IMR-90 (cell line): ENCODE data around the gene SLC25A25. TPM values are rescaled to one million over a fixed set of nuclear protein-coding genes. Genes with fewer than 3 reads are reported as not detected.

Source experiments
- ATAC-seq: fragments of 200-7000 bp; cut with Tn5 transposase; 2 replicates; pipeline ENCODE4 v1.9.1; 2020; ENCODE audit warnings: low read depth, mild to moderate bottlenecking, moderate library complexity
- BruUV-seq: library from RNA; stranded (reverse); fragments of 400-500 nt; replicated peaks from 2 replicates; lab custom pipeline; 2021; lab: Mats Ljungman, UMichigan
- CTCF ChIA-PET: fragments of 300-600 bp; formaldehyde crosslinking; extraction: SDS; loops from one replicate; lab custom pipeline; 2021; ENCODE audit warnings: antibody characterized with exemption; lab: Yijun Ruan, JAX
- POLR2A ChIA-PET: fragments of 300-600 bp; sonication (Branson Sonifier 250); formaldehyde crosslinking; loops from one replicate; lab custom pipeline; 2022; ENCODE audit warnings: antibody characterized with exemption; ENCODE audit not compliant: unreplicated experiment; lab: Charles Lee
- DNase-seq: peaks from one replicate; pipeline ENCODE4 v3.0.0; 2013
- H2AFZ ChIP-seq: replicated peaks from 2 replicates; pipeline ENCODE3; 2013; ENCODE audit warnings: low read length, mild to moderate bottlenecking; ENCODE audit not compliant: poor library complexity
- H2AK5ac ChIP-seq: 2 replicates; pipeline ENCODE4 v1.6.1; 2013; ENCODE audit warnings: low read depth, low read length, inconsistent platforms
- H2AK9ac ChIP-seq: replicated peaks from 2 replicates; pipeline ENCODE3; 2013; ENCODE audit warnings: mild to moderate bottlenecking, low read depth, low read length, moderate library complexity; ENCODE audit not compliant: poor library complexity
- H2BK120ac ChIP-seq: 2 replicates; pipeline ENCODE4 v1.6.1; 2013; ENCODE audit warnings: low read depth, low read length, inconsistent platforms
- H2BK15ac ChIP-seq: 3 replicates; pipeline ENCODE4 v1.6.1; 2013; ENCODE audit warnings: low read depth, low read length, inconsistent platforms
- H2BK20ac ChIP-seq: 2 replicates; pipeline ENCODE4 v1.6.1; 2013; ENCODE audit warnings: low read depth, mild to moderate bottlenecking, inconsistent platforms, low read length, moderate library complexity
- H2BK5ac ChIP-seq: 2 replicates; pipeline ENCODE4 v1.6.1; 2013; ENCODE audit warnings: mild to moderate bottlenecking, low read depth, low read length, inconsistent platforms; ENCODE audit not compliant: poor library complexity, severe bottlenecking
- H3K14ac ChIP-seq: replicated peaks from 2 replicates; pipeline ENCODE4 v1.6.1; 2013; ENCODE audit warnings: low read depth, low read length, inconsistent platforms
- H3K18ac ChIP-seq: 2 replicates; pipeline ENCODE4 v1.6.1; 2013; ENCODE audit warnings: low read depth, low read length, control low read depth
- H3K23ac ChIP-seq: 2 replicates; pipeline ENCODE4 v1.6.1; 2013; ENCODE audit warnings: low read depth, low read length, inconsistent platforms
- H3K27ac ChIP-seq: 2 replicates; pipeline ENCODE4 v1.5.1; 2013; ENCODE audit warnings: mild to moderate bottlenecking, control low read depth, low read length; ENCODE audit not compliant: insufficient read depth
- H3K27me3 ChIP-seq: 2 replicates; pipeline ENCODE4 v1.6.1; 2013; ENCODE audit warnings: low read length; ENCODE audit not compliant: control insufficient read depth, insufficient read depth
- H3K36me3 ChIP-seq: 2 replicates; pipeline ENCODE4 v1.6.1; 2013; ENCODE audit warnings: low read length, mixed read lengths; ENCODE audit not compliant: control insufficient read depth, insufficient read depth
- H3K4ac ChIP-seq: 2 replicates; pipeline ENCODE4 v1.6.1; 2013; ENCODE audit warnings: low read depth, low read length, inconsistent platforms
- H3K4me1 ChIP-seq: 2 replicates; pipeline ENCODE4 v1.6.1; 2013; ENCODE audit warnings: low read length, mixed read lengths; ENCODE audit not compliant: control insufficient read depth, insufficient read depth
- H3K4me2 ChIP-seq: 2 replicates; pipeline ENCODE4 v1.6.1; 2013; ENCODE audit warnings: low read depth, mild to moderate bottlenecking, control low read depth, low read length, moderate library complexity
- H3K4me3 ChIP-seq: 2 replicates; pipeline ENCODE4 v1.5.1; 2013; ENCODE audit warnings: low read depth, mild to moderate bottlenecking, control low read depth, low read length, moderate library complexity; ENCODE audit not compliant: insufficient read depth
- H3K56ac ChIP-seq: 2 replicates; pipeline ENCODE4 v1.6.1; 2013; ENCODE audit warnings: low read length, inconsistent platforms; ENCODE audit not compliant: insufficient read depth; ENCODE audit errors: extremely low read depth
- H3K79me1 ChIP-seq, 2 experiments: 2 replicates each; pipeline ENCODE4 v1.6.1; 2013; ENCODE audit warnings: low read length in 2 of 2, inconsistent platforms in 1 of 2, low read depth in 1 of 2
- H3K9ac ChIP-seq: 2 replicates; pipeline ENCODE4 v1.6.1; 2013; ENCODE audit warnings: low read depth, low read length, control low read depth
- H3K9me1 ChIP-seq: 2 replicates; pipeline ENCODE4 v1.6.1; 2013; ENCODE audit warnings: low read length, inconsistent platforms; ENCODE audit not compliant: insufficient read depth
- H3K9me3 ChIP-seq: 2 replicates; pipeline ENCODE4 v1.6.1; 2013; ENCODE audit warnings: low read length; ENCODE audit not compliant: control insufficient read depth, insufficient read depth
- H4K20me1 ChIP-seq: 2 replicates; pipeline ENCODE4 v1.6.1; 2013; ENCODE audit warnings: low read length, inconsistent platforms; ENCODE audit not compliant: insufficient read depth
- H4K5ac ChIP-seq: 2 replicates; pipeline ENCODE4 v1.6.1; 2013; ENCODE audit warnings: mild to moderate bottlenecking, low read depth, low read length, control low read depth
- H4K8ac ChIP-seq, 2 experiments: 2 replicates each; pipeline ENCODE4 v1.6.1; 2013; ENCODE audit warnings: low read depth in 2 of 2, low read length in 2 of 2, control low read depth in 1 of 2, inconsistent platforms in 1 of 2
- H4K91ac ChIP-seq: 2 replicates; pipeline ENCODE4 v1.6.1; 2013; ENCODE audit warnings: low read depth, low read length, inconsistent platforms; ENCODE audit not compliant: insufficient read depth
- BHLHE40 ChIP-seq: fragments of 150-350 bp; IDR thresholded peaks from 2 replicates; pipeline ENCODE4 v1.6.1; 2016; ENCODE audit warnings: mild to moderate bottlenecking, low read depth, low read length
- CEBPB ChIP-seq: IDR thresholded peaks from 2 replicates; pipeline ENCODE4 v1.6.1; 2012; ENCODE audit warnings: low read depth, low read length, improper control_type of control experiment
- CHD1 ChIP-seq: IDR thresholded peaks from 2 replicates; pipeline ENCODE4 v1.6.1; 2012; ENCODE audit warnings: low read depth, low read length, improper control_type of control experiment
- FOS ChIP-seq: fragments of 150-350 bp; IDR thresholded peaks from 2 replicates; pipeline ENCODE4 v1.6.1; 2016; ENCODE audit warnings: low read depth, low read length
- MAFK ChIP-seq: IDR thresholded peaks from 2 replicates; pipeline ENCODE4 v1.6.1; 2012; ENCODE audit warnings: low read depth, low read length, improper control_type of control experiment
- MXI1 ChIP-seq: IDR thresholded peaks from 2 replicates; pipeline ENCODE4 v1.6.1; 2012; ENCODE audit warnings: low read depth, mild to moderate bottlenecking, low read length, moderate library complexity, borderline replicate concordance
- NFE2L2 ChIP-seq: fragments of 150-350 bp; IDR thresholded peaks from 2 replicates; pipeline ENCODE4 v1.6.1; 2016; ENCODE audit warnings: low read depth, mild to moderate bottlenecking, low read length
- POLR2A ChIP-seq: IDR thresholded peaks from 2 replicates; pipeline ENCODE4 v1.6.1; 2012; ENCODE audit warnings: mild to moderate bottlenecking, low read depth, low read length
- RAD21 ChIP-seq: IDR thresholded peaks from 2 replicates; pipeline ENCODE4 v1.6.1; 2012; ENCODE audit warnings: low read length, improper control_type of control experiment
- RCOR1 ChIP-seq: IDR thresholded peaks from 2 replicates; pipeline ENCODE4 v1.6.1; 2012; ENCODE audit warnings: mild to moderate bottlenecking, low read length, improper control_type of control experiment; ENCODE audit not compliant: insufficient replicate concordance
- RFX5 ChIP-seq: IDR thresholded peaks from 2 replicates; pipeline ENCODE4 v1.8.0; 2012; ENCODE audit warnings: low read depth, mild to moderate bottlenecking, low read length, moderate library complexity
- SMC3 ChIP-seq: fragments of 150-350 bp; IDR thresholded peaks from 2 replicates; pipeline ENCODE4 v1.6.1; 2016; ENCODE audit warnings: low read depth, mild to moderate bottlenecking, antibody characterized with exemption, low read length, moderate library complexity
- WGBS, 2 experiments: methylation state at CpG; one replicate each; pipeline versions ENCODE4 v1.1.5 to v1.1.7; 2013; ENCODE audit warnings: missing lambda C conversion rate in 2 of 2; ENCODE audit not compliant: insufficient read length in 1 of 2; ENCODE audit errors: extremely low coverage in 2 of 2; 5-methylcytosine and 5-hydroxymethylcytosine counted together
- dilution Hi-C: fragments of 300-500 bp; cut with HindIII; formaldehyde crosslinking; loops from one replicate; pipeline ENCODE4 v1.14.3; 2018; ENCODE audit warnings: low sequenced_read_pairs; ENCODE audit not compliant: unreplicated experiment
- in situ Hi-C: fragments of 300-500 bp; cut with MboI; formaldehyde crosslinking; loops from 3 replicates; pipeline ENCODE4 v1.14.3; 2019; ENCODE audit warnings: low sequenced_read_pairs, inconsistent platforms, mixed read lengths
- intact Hi-C: fragments of 100-400 bp; cut with micrococcal nuclease; formaldehyde crosslinking; loops from 2 replicates; pipeline ENCODE4 v1.10.0; 2022
- polyA plus RNA-seq, 3 experiments: library from polyadenylated mRNA; depleted of rRNA; stranded (reverse); fragments of >200 nt; gene quantifications; 2 replicates each; pipeline ENCODE4 v1.2.3, GENCODE V29; 2012; ENCODE audit warnings: low replicate concordance in 1 of 3
- total RNA-seq: library from RNA; depleted of rRNA; stranded (reverse); fragments of >200 nt; gene quantifications from 2 replicates; pipeline ENCODE4 v1.2.3, GENCODE V29; 2012
- TF ChIP-seq, protein P1 (sequence below): conservative IDR thresholded peaks from 2 replicates; pipeline ENCODE4 v1.5.1; 2012; ENCODE audit warnings: mild to moderate bottlenecking, low read depth, low read length, improper control_type of control experiment
- TF ChIP-seq, protein P2 (sequence below): fragments of 150-350 bp; IDR thresholded peaks from 2 replicates; pipeline ENCODE4 v1.6.1; 2016; ENCODE audit warnings: low read depth, mild to moderate bottlenecking, low read length, moderate library complexity, borderline replicate concordance
- TF ChIP-seq, protein P3 (sequence below): fragments of 150-350 bp; IDR thresholded peaks from 2 replicates; pipeline ENCODE4 v1.6.1; 2017; ENCODE audit warnings: mild to moderate bottlenecking, antibody characterized with exemption, low read length, low read depth

SLC25A25 gene
- total and polyA plus RNA-seq, 2 of the 4 experiments (the other 2 are of a cell fraction), result 14.0 to 17.9 TPM

- ATAC-seq, result peak; percentile 96
- peaks cover 13% of the 10 kb centered on the region for H3K9me1 ChIP-seq
- no peak for TF ChIP-seq POLR2A
- TF ChIP-seq, protein P1, sequence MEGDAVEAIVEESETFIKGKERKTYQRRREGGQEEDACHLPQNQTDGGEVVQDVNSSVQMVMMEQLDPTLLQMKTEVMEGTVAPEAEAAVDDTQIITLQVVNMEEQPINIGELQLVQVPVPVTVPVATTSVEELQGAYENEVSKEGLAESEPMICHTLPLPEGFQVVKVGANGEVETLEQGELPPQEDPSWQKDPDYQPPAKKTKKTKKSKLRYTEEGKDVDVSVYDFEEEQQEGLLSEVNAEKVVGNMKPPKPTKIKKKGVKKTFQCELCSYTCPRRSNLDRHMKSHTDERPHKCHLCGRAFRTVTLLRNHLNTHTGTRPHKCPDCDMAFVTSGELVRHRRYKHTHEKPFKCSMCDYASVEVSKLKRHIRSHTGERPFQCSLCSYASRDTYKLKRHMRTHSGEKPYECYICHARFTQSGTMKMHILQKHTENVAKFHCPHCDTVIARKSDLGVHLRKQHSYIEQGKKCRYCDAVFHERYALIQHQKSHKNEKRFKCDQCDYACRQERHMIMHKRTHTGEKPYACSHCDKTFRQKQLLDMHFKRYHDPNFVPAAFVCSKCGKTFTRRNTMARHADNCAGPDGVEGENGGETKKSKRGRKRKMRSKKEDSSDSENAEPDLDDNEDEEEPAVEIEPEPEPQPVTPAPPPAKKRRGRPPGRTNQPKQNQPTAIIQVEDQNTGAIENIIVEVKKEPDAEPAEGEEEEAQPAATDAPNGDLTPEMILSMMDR, result no peak
- TF ChIP-seq MAFK, result peak; percentile 95
- peak; percentile 52; the same call in 1 of the 2 replicates for TF ChIP-seq FOS
- TF ChIP-seq RFX5, result no peak
- TF ChIP-seq CHD1, result no peak
- TF ChIP-seq SMC3, result 0 out of 2 replicates have a peak, but pooled peaks have one; percentile 8
- TF ChIP-seq, protein P2, sequence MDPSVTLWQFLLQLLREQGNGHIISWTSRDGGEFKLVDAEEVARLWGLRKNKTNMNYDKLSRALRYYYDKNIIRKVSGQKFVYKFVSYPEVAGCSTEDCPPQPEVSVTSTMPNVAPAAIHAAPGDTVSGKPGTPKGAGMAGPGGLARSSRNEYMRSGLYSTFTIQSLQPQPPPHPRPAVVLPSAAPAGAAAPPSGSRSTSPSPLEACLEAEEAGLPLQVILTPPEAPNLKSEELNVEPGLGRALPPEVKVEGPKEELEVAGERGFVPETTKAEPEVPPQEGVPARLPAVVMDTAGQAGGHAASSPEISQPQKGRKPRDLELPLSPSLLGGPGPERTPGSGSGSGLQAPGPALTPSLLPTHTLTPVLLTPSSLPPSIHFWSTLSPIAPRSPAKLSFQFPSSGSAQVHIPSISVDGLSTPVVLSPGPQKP, result no peak
- no peak for TF ChIP-seq RAD21
- TF ChIP-seq BHLHE40, result peak; percentile 36; the same call in 1 of the 2 replicates
- TF ChIP-seq CEBPB, result peak; percentile 85
- TF ChIP-seq, protein P3, sequence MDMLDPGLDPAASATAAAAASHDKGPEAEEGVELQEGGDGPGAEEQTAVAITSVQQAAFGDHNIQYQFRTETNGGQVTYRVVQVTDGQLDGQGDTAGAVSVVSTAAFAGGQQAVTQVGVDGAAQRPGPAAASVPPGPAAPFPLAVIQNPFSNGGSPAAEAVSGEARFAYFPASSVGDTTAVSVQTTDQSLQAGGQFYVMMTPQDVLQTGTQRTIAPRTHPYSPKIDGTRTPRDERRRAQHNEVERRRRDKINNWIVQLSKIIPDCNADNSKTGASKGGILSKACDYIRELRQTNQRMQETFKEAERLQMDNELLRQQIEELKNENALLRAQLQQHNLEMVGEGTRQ, result no peak
- peak; percentile 97 for TF ChIP-seq RCOR1
- TF ChIP-seq NFE2L2, result peak; percentile 84
- no peak for TF ChIP-seq MXI1
Measured at GRCh38 chr9:128081056-128081455, 13.0 kb downstream of the SLC25A25 start.

More at GRCh38 chr9:128081056-128081455, 13.0 kb downstream of the SLC25A25 start:
- dilution Hi-C loops, result no loop called here
- no TSS peak for BruUV-seq
- peak overlapping the region; percentile 65; the same call in 1 of the 2 replicates for H2AK5ac ChIP-seq
- WGBS, 2 experiments, result 0% methylated on average over 1 of the region's 3 CpGs; no CpG with 5 or more reads in 1 of the 2 experiments
- H2AK9ac ChIP-seq, result no peak overlapping the region
- intact Hi-C loops, result loop anchor here (2.0 to 5.0 kb wide), 2 partner anchors 114 to 138 kb away; no protein-coding TSS in a partner anchor
- peak overlapping the region; percentile 92; the same call in 1 of the 2 replicates for H3K27ac ChIP-seq
- peaks cover 4 to 71% of the 10 kb centered on the region in 2 experiments; a peak in 3 of 4 replicates for H3K79me1 ChIP-seq
- H3K23ac ChIP-seq, result peak overlapping the region; percentile 79; the same call in 1 of the 2 replicates
- peak overlapping the region; percentile 76; the same call in 1 of the 2 replicates for H3K4ac ChIP-seq
- peak overlapping the region; percentile 22; the same call in 1 of the 2 replicates for H4K5ac ChIP-seq
- H4K20me1 ChIP-seq, result peaks cover 11% of the 10 kb centered on the region
- CTCF ChIA-PET, result interaction anchor here (0.6 kb wide), 1 partner anchor 37 kb away, joined by 3 read pairs; no protein-coding TSS in a partner anchor
- peak overlapping the region; percentile 50; the same call in 1 of the 2 replicates for H4K91ac ChIP-seq
- H2BK20ac ChIP-seq, result peak overlapping the region; percentile 83
- H2BK15ac ChIP-seq, result no peak overlapping the region; the same call in 2 of the 3 replicates
- H3K4me2 ChIP-seq, result peak overlapping the region; percentile 59
- H3K4me3 ChIP-seq, result no peak overlapping the region
- H2BK120ac ChIP-seq, result peak overlapping the region; percentile 73; the same call in 1 of the 2 replicates
- peak; percentile 98 for DNase-seq
- POLR2A ChIA-PET, result no interaction called here
- H3K27me3 ChIP-seq, result no peaks in the 10 kb centered on the region
- no peaks in the 10 kb centered on the region for H3K9me3 ChIP-seq
- H3K4me1 ChIP-seq, result peaks cover 32% of the 10 kb centered on the region
- in situ Hi-C loops, result no loop called here
- peak overlapping the region; percentile 33 for H3K18ac ChIP-seq
- H3K9ac ChIP-seq, result peak overlapping the region; percentile 33; the same call in 1 of the 2 replicates
- 0 out of 2 replicates have a peak overlapping the region, but pooled peaks have one; percentile 14 for H3K14ac ChIP-seq
- H3K56ac ChIP-seq, result 0 out of 2 replicates have a peak overlapping the region, but pooled peaks have one; percentile 8
- peak overlapping the region in 1 of 2 experiments; percentile 59; a peak in 2 of 4 replicates for H4K8ac ChIP-seq
- H3K36me3 ChIP-seq, result no peaks in the 10 kb centered on the region
- no peak overlapping the region for H2AFZ ChIP-seq
- peak overlapping the region; percentile 89 for H2BK5ac ChIP-seq
